H9 (cell line): ENCODE data around the gene FCSK. TPM values are rescaled to one million over a fixed set of nuclear protein-coding genes. Genes with fewer than 3 reads are reported as not detected.

Experiments used
- DNase-seq: peaks from one replicate; pipeline ENCODE4 v3.0.0-alpha.2; 2017
- H2AFZ ChIP-seq: one replicate; pipeline ENCODE4 v1.6.1; 2013; ENCODE audit warnings: mild to moderate bottlenecking, low read length, control low read depth, moderate library complexity
- H2AK5ac ChIP-seq: 2 replicates; pipeline ENCODE4 v1.6.1; 2013; ENCODE audit warnings: low read length, control low read depth, mixed read lengths; ENCODE audit not compliant: insufficient read length
- H2BK120ac ChIP-seq: one replicate; pipeline ENCODE4 v1.6.1; 2013; ENCODE audit warnings: low read depth, mild to moderate bottlenecking, low read length, control low read depth, inconsistent platforms; ENCODE audit not compliant: poor library complexity, severe bottlenecking
- H2BK12ac ChIP-seq: 2 replicates; pipeline ENCODE4 v1.6.1; 2013; ENCODE audit warnings: low read length, control low read depth, mixed read lengths, low read depth; ENCODE audit not compliant: insufficient read length
- H2BK15ac ChIP-seq: 2 replicates; pipeline ENCODE4 v1.6.1; 2013; ENCODE audit warnings: low read depth, low read length, control low read depth
- H2BK20ac ChIP-seq: one replicate; pipeline ENCODE4 v1.6.1; 2013; ENCODE audit warnings: low read depth, mild to moderate bottlenecking, low read length, control low read depth, inconsistent platforms; ENCODE audit not compliant: poor library complexity, severe bottlenecking
- H2BK5ac ChIP-seq: 2 replicates; pipeline ENCODE4 v1.6.1; 2013; ENCODE audit warnings: low read length, control low read depth, mixed read lengths; ENCODE audit not compliant: insufficient read length
- H3K14ac ChIP-seq: 2 replicates; pipeline ENCODE4 v1.6.1; 2013; ENCODE audit warnings: low read length, control low read depth; ENCODE audit not compliant: insufficient read depth
- H3K18ac ChIP-seq: 2 replicates; pipeline ENCODE4 v1.6.1; 2013; ENCODE audit warnings: low read depth, mild to moderate bottlenecking, mixed read lengths, low read length, control low read depth; ENCODE audit not compliant: insufficient read length
- H3K23ac ChIP-seq: 2 replicates; pipeline ENCODE4 v1.6.1; 2013; ENCODE audit warnings: low read length, control low read depth, mixed read lengths, low read depth; ENCODE audit not compliant: insufficient read length
- H3K23me2 ChIP-seq: 2 replicates; pipeline ENCODE4 v1.6.1; 2013; ENCODE audit warnings: low read depth, mild to moderate bottlenecking, mixed read lengths, low read length, control low read depth; ENCODE audit not compliant: insufficient read length, poor library complexity, severe bottlenecking
- H3K27ac ChIP-seq: 2 replicates; pipeline ENCODE4 v1.5.1; 2013; ENCODE audit warnings: low read length, control low read depth, mixed read lengths, low read depth; ENCODE audit not compliant: insufficient read length
- H3K27me3 ChIP-seq: 2 replicates; pipeline ENCODE4 v1.6.1; 2013; ENCODE audit warnings: low read length, control low read depth, inconsistent platforms; ENCODE audit not compliant: insufficient read depth
- H3K4ac ChIP-seq: 2 replicates; pipeline ENCODE4 v1.6.1; 2013; ENCODE audit warnings: low read depth, mild to moderate bottlenecking, control low read depth, inconsistent platforms, low read length, moderate library complexity
- H3K4me1 ChIP-seq: 2 replicates; pipeline ENCODE4 v1.6.1; 2013; ENCODE audit warnings: low read length, control low read depth, inconsistent platforms; ENCODE audit not compliant: insufficient read depth
- H3K4me2 ChIP-seq: 2 replicates; pipeline ENCODE4 v1.6.1; 2013; ENCODE audit warnings: low read length, control low read depth, mixed read lengths; ENCODE audit not compliant: insufficient read length, insufficient read depth
- H3K56ac ChIP-seq: 2 replicates; pipeline ENCODE4 v1.6.1; 2013; ENCODE audit warnings: low read depth, mild to moderate bottlenecking, mixed read lengths, low read length, control low read depth; ENCODE audit not compliant: insufficient read length
- H3K79me1 ChIP-seq: 2 replicates; pipeline ENCODE4 v1.6.1; 2013; ENCODE audit warnings: low read depth, mild to moderate bottlenecking, moderate library complexity, low read length, control low read depth, inconsistent platforms; ENCODE audit not compliant: insufficient read depth, poor library complexity, severe bottlenecking
- H3K79me2 ChIP-seq: 2 replicates; pipeline ENCODE4 v1.6.1; 2013; ENCODE audit warnings: low read length, control low read depth, inconsistent platforms; ENCODE audit not compliant: insufficient read depth
- H3K9ac ChIP-seq: 2 replicates; pipeline ENCODE4 v1.6.1; 2013; ENCODE audit warnings: low read length, control low read depth, mixed read lengths; ENCODE audit not compliant: insufficient read length; ENCODE audit errors: extremely low read depth
- H3K9me3 ChIP-seq: one replicate; pipeline ENCODE4 v1.6.1; 2013; ENCODE audit warnings: low read depth, low read length, inconsistent platforms; ENCODE audit not compliant: control insufficient read depth
- H3T11ph ChIP-seq: one replicate; pipeline ENCODE4 v1.6.1; 2013; ENCODE audit warnings: mild to moderate bottlenecking, low read length, control low read depth, inconsistent platforms
- H4K20me1 ChIP-seq: one replicate; pipeline ENCODE4 v1.6.1; 2013; ENCODE audit not compliant: control insufficient read depth, insufficient read length, insufficient read depth
- H4K5ac ChIP-seq: 2 replicates; pipeline ENCODE4 v1.6.1; 2013; ENCODE audit warnings: low read depth, mild to moderate bottlenecking, mixed read lengths, low read length, control low read depth; ENCODE audit not compliant: insufficient read length
- H4K8ac ChIP-seq: replicated peaks from 2 replicates; pipeline ENCODE4 v1.6.1; 2013; ENCODE audit warnings: low read length, control low read depth, mixed read lengths, low read depth; ENCODE audit not compliant: insufficient read length
- H4K91ac ChIP-seq: 2 replicates; pipeline ENCODE4 v1.6.1; 2013; ENCODE audit warnings: low read depth, mild to moderate bottlenecking, moderate library complexity, mixed read lengths, low read length, control low read depth; ENCODE audit not compliant: insufficient read length
- H3K27ac Mint-ChIP-seq, 3 experiments: 2 replicates in 2 of 3; 3 replicates in 1 of 3; pipeline ENCODE4 v1.8.0; 2020 to 2021; ENCODE audit warnings: mixed read lengths in 3 of 3, mild to moderate bottlenecking in 1 of 3, moderate library complexity in 1 of 3
- H3K27me3 Mint-ChIP-seq: 2 replicates; pipeline ENCODE4 v1.8.0; 2021; ENCODE audit warnings: low read depth, mild to moderate bottlenecking, moderate library complexity, mixed read lengths
- H3K36me3 Mint-ChIP-seq, 3 experiments: 2 replicates in 2 of 3; 3 replicates in 1 of 3; pipeline ENCODE4 v1.8.0; 2020 to 2021; ENCODE audit warnings: low read depth in 3 of 3, mixed read lengths in 3 of 3; ENCODE audit not compliant: insufficient read depth in 1 of 3
- H3K4me1 Mint-ChIP-seq, 2 experiments: 2 replicates each; pipeline ENCODE4 v1.8.0; 2020; ENCODE audit warnings: mixed read lengths in 2 of 2
- H3K4me3 Mint-ChIP-seq, 2 experiments: 2 replicates in 1 of 2; 3 replicates in 1 of 2; pipeline ENCODE4 v1.8.0; 2020 to 2021; ENCODE audit warnings: mild to moderate bottlenecking in 2 of 2, mixed read lengths in 2 of 2, moderate library complexity in 1 of 2
- H3K9me3 Mint-ChIP-seq, 2 experiments: 2 replicates in 1 of 2; 3 replicates in 1 of 2; pipeline ENCODE4 v1.8.0; 2020; ENCODE audit warnings: mild to moderate bottlenecking in 2 of 2, mixed read lengths in 2 of 2, moderate library complexity in 1 of 2
- WGBS: extraction: QIAGEN DNeasy Blood & Tissue Kit; methylation state at CpG from one replicate; pipeline ENCODE4 v1.1.7; 2013; ENCODE audit warnings: missing lambda C conversion rate, low lambda C conversion rate, mixed read lengths; ENCODE audit not compliant: insufficient read length; ENCODE audit errors: extremely low coverage; 5-methylcytosine and 5-hydroxymethylcytosine counted together
- total RNA-seq: library from RNA; stranded (reverse); gene quantifications from 2 replicates; pipeline ENCODE4 v1.2.1, GENCODE V29; 2021
- TF ChIP-seq, protein P1 (sequence below): fragments of 200-600 bp; sonication (generic); conservative IDR thresholded peaks from 3 replicates; pipeline ENCODE4 v1.8.0; 2021; ENCODE audit warnings: antibody characterized with exemption, mild to moderate bottlenecking

FCSK gene
- total RNA-seq, 1 experiment from 2014 or later: 6.5 TPM

DNA sequence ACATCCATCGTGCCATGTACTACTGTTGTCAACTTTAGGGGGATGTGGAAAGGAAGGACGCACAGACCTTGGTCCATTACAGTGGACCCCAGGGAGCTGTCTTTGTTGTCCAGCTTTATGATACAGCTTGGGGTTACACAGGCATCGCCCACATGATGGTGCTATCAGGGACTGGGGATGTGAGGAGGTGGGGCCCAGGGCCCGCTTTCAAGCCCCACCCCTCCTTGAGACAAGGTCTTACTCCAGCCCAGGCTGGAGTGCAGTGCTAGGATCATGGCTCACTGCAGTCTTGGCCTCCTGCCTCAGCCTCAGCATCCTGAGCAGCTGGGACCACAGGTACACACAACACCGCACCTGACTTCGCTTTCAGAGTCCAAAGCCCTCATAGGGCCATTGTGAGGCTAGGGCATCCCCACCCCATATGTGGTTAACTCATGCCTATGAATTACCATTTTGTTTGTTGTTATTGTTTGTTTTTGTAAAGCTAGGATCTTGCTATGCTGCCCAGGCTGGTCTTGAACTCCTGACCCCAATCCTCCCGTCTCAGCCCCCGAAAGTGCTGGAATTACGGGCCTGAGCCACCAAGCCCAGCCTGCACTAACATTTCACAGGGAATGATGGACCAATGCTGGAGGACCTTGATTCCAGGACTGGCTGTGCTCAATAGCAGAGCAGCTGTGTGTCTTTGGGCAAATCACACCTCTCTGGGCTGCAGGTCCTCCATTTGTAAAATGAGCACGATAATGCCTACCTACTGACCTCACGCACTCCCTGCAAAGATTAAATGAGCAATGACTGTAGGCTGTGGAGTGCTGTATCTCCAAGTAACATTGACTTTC lies 32.7 kb upstream of the FCSK start:
- Histone ChIP-seq H3K23ac (no peak overlapping the region), H3K4me1 (peaks cover 20% of the 10 kb centered on the region; the same call in 1 of the 2 replicates), H4K91ac (no peak overlapping the region), H3K14ac (no peak overlapping the region), H3K4ac (no peak overlapping the region), H3K23me2 (no peaks in the 10 kb centered on the region), H3K79me2 (peaks cover 2% of the 10 kb centered on the region; the same call in 1 of the 2 replicates), H3K4me2 (no peak overlapping the region), H2BK20ac (no peak overlapping the region), H3K18ac (no peak overlapping the region), H3K79me1 (peaks cover 2% of the 10 kb centered on the region), H4K20me1 (no peaks in the 10 kb centered on the region), H3K27ac (no peak overlapping the region), H3K56ac (no peak overlapping the region), H2AFZ (no peak overlapping the region), H2BK15ac (no peak overlapping the region), H4K8ac (no peak overlapping the region), H3K9me3 (no peaks in the 10 kb centered on the region), H3K27me3 (no peaks in the 10 kb centered on the region), H2AK5ac (no peak overlapping the region), H2BK12ac (no peak overlapping the region), H4K5ac (no peak overlapping the region), H3K9ac (no peak overlapping the region), H2BK120ac (no peak overlapping the region), H2BK5ac (no peak overlapping the region), H3T11ph (no peak overlapping the region)
- H3K4me3 Mint-ChIP-seq: peak overlapping the region in 1 of 2 experiments; percentile 56; a peak in 2 of 5 replicates
- no peak for DNase-seq
- no CpG with 5 or more reads among the region's 11 CpGs for WGBS
- H3K36me3 Mint-ChIP-seq: peaks cover 0 to 17% (median 5%) of the 10 kb centered on the region in 3 experiments; a peak in 4 of 7 replicates
- TF ChIP-seq, protein P1, sequence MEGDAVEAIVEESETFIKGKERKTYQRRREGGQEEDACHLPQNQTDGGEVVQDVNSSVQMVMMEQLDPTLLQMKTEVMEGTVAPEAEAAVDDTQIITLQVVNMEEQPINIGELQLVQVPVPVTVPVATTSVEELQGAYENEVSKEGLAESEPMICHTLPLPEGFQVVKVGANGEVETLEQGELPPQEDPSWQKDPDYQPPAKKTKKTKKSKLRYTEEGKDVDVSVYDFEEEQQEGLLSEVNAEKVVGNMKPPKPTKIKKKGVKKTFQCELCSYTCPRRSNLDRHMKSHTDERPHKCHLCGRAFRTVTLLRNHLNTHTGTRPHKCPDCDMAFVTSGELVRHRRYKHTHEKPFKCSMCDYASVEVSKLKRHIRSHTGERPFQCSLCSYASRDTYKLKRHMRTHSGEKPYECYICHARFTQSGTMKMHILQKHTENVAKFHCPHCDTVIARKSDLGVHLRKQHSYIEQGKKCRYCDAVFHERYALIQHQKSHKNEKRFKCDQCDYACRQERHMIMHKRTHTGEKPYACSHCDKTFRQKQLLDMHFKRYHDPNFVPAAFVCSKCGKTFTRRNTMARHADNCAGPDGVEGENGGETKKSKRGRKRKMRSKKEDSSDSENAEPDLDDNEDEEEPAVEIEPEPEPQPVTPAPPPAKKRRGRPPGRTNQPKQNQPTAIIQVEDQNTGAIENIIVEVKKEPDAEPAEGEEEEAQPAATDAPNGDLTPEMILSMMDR: no peak
- H3K27me3 Mint-ChIP-seq: no peaks in the 10 kb centered on the region
- no peaks in the 10 kb centered on the region for H3K9me3 Mint-ChIP-seq
- H3K4me1 Mint-ChIP-seq: peaks cover 54 to 58% of the 10 kb centered on the region in 2 experiments
- H3K27ac Mint-ChIP-seq: peak overlapping the region; percentile 54 to 90 (median 62); a peak in 4 of 7 replicates
